ENCODE measurements around the gene C6orf58.

C6orf58 gene

DNA sequence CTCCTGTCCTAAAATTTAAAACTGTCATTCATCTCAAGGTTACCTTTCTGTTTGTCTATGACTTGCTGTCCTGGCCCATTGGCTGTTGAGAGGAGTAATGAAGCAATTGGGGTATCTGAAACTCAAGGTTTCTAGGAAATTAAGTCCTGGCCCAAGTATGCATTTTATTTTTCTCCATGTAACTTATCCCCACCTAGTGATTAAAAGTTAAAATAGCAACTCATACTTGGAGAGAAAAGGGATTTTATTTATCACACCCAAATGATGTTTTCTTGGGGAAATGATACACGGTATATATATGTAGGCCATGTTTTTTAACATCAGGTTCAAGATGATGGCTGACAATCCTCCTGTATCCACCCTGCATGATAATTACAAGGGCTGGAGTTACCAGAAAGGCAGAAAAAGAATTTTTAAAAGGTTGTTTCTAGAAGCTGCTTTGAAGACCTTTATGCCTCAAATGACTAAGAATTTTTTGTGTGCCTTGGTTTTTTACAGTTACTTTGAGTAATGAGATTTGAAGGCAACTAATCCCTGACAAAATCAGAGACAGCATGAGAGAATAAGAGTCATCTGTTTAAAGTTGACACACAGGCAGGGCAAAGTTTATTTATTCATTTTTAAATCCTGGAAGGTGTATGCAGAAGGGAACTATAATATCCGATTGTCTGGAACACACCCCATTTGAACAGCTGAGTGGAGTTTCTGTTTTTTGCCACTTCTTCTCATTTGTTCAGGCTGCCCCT lies 28.9 kb upstream of the C6orf58 start:
- no peaks in the 10 kb centered on the region for H3K9me3 ChIP-seq
- DNase-seq, result no peak
- H3K27me3 ChIP-seq, result peaks cover 4% of the 10 kb centered on the region; the same call in 1 of the 2 replicates
- TF ChIP-seq, protein P1, sequence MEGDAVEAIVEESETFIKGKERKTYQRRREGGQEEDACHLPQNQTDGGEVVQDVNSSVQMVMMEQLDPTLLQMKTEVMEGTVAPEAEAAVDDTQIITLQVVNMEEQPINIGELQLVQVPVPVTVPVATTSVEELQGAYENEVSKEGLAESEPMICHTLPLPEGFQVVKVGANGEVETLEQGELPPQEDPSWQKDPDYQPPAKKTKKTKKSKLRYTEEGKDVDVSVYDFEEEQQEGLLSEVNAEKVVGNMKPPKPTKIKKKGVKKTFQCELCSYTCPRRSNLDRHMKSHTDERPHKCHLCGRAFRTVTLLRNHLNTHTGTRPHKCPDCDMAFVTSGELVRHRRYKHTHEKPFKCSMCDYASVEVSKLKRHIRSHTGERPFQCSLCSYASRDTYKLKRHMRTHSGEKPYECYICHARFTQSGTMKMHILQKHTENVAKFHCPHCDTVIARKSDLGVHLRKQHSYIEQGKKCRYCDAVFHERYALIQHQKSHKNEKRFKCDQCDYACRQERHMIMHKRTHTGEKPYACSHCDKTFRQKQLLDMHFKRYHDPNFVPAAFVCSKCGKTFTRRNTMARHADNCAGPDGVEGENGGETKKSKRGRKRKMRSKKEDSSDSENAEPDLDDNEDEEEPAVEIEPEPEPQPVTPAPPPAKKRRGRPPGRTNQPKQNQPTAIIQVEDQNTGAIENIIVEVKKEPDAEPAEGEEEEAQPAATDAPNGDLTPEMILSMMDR (IDR thresholded peaks at IDR 0.05; ENCODE audit: low read depth, low read length), result no peak
- no peak overlapping the region for H3K4me3 ChIP-seq (ENCODE audit: low read depth, low read length)
- H3K36me3 ChIP-seq, result no peaks in the 10 kb centered on the region
- no peaks in the 10 kb centered on the region for H3K4me1 ChIP-seq

GRCh38 chr6:127550403-127550802 lies 26.6 kb upstream of the C6orf58 start:
- Histone ChIP-seq H3K9me3 (no peaks in the 10 kb centered on the region), H3K4me3 (ENCODE audit: low read depth, low read length) (no peak overlapping the region)
- no peak for DNase-seq

GRCh38 chr6:127554435-127555006 lies 22.5 kb upstream of the C6orf58 start:
- peak; percentile 53 for DNase-seq
- Histone ChIP-seq H3K4me1 (no peaks in the 10 kb centered on the region), H3K9me3 (no peaks in the 10 kb centered on the region), H3K27me3 (no peaks in the 10 kb centered on the region; the same call in 1 of the 2 replicates), H3K4me3 (ENCODE audit: low read depth, low read length) (no peak overlapping the region), H3K36me3 (no peaks in the 10 kb centered on the region)
- TF ChIP-seq, protein P1 (IDR thresholded peaks at IDR 0.05; ENCODE audit: low read depth, low read length), result peak; percentile 75

More at GRCh38 chr6:127550403-127550802, 26.6 kb upstream of the C6orf58 start:
- TF ChIP-seq, protein P1 (IDR thresholded peaks at IDR 0.05; ENCODE audit: low read depth, low read length), result no peak
- no peaks in the 10 kb centered on the region for H3K36me3 ChIP-seq
- no peaks in the 10 kb centered on the region for H3K4me1 ChIP-seq
- H3K27me3 ChIP-seq, result peaks cover 4% of the 10 kb centered on the region

- TF ChIP-seq, protein P1 (IDR thresholded peaks at IDR 0.05; ENCODE audit: low read depth, low read length), result no peak
- Histone ChIP-seq H3K27me3 (no peaks in the 10 kb centered on the region; the same call in 1 of the 2 replicates), H3K4me1 (no peaks in the 10 kb centered on the region)
These were observed 15.3 kb upstream of the C6orf58 start for GRCh38 chr6:127561660-127562059.

GRCh38 chr6:127564761-127565160 lies 12.2 kb upstream of the C6orf58 start:
- Histone ChIP-seq H3K36me3 (no peaks in the 10 kb centered on the region), H3K4me1 (no peaks in the 10 kb centered on the region), H3K27me3 (no peaks in the 10 kb centered on the region; the same call in 1 of the 2 replicates), H3K4me3 (ENCODE audit: low read depth, low read length) (no peak overlapping the region), H3K9me3 (no peaks in the 10 kb centered on the region)
- TF ChIP-seq, protein P1 (IDR thresholded peaks at IDR 0.05; ENCODE audit: low read depth, low read length), result no peak
- DNase-seq, result no peak

More at GRCh38 chr6:127561660-127562059, 15.3 kb upstream of the C6orf58 start:
- no peak overlapping the region for H3K4me3 ChIP-seq (ENCODE audit: low read depth, low read length)
- no peak for DNase-seq
- no peaks in the 10 kb centered on the region for H3K9me3 ChIP-seq
- no peaks in the 10 kb centered on the region for H3K36me3 ChIP-seq

DNA sequence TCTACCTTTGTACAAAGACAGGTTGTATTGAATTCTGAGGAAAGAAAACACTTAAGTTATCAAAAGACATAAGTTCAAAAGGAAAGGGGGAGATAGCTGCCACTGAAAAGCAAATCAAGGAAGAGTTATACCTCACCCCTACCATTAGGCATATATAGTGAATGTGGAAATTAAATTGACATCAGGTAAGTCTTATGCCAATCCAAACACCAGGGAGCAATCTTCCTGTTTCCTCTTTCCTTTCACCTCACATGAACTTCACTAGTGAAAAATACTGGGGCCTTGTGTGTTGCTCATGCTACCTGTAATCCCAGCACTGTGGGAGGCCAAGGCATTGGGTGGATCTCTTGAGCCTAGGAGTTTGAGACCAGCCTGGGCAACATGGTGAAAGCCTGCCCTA lies 10.9 kb upstream of the C6orf58 start:
- H3K4me1 ChIP-seq, result no peaks in the 10 kb centered on the region
- no peaks in the 10 kb centered on the region for H3K9me3 ChIP-seq
- DNase-seq, result no peak
- H3K27me3 ChIP-seq, result no peaks in the 10 kb centered on the region; the same call in 1 of the 2 replicates
- H3K4me3 ChIP-seq (ENCODE audit: low read depth, low read length), result no peak overlapping the region
- no peaks in the 10 kb centered on the region for H3K36me3 ChIP-seq
- TF ChIP-seq, protein P1 (IDR thresholded peaks at IDR 0.05; ENCODE audit: low read depth, low read length), result no peak

Data from BE2C (cell line).